H1 (cell line): ENCODE data around the gene SLC43A1. TPM values are rescaled to one million over a fixed set of nuclear protein-coding genes. Genes with fewer than 3 reads are reported as not detected.

Experiments
- CTCF ChIA-PET: fragments of 300-600 bp; sonication (Branson Sonifier 250); formaldehyde crosslinking; loops from one replicate; lab custom pipeline; 2021; ENCODE audit not compliant: partially characterized antibody; lab: Charles Lee
- POLR2A ChIA-PET: fragments of 300-600 bp; sonication (Branson Sonifier 250); formaldehyde crosslinking; loops from one replicate; lab custom pipeline; 2021; ENCODE audit warnings: inconsistent platforms; ENCODE audit not compliant: partially characterized antibody; lab: Charles Lee
- DNase-seq, 2 experiments: peaks; one replicate each; pipeline versions ENCODE4 v3.0.0 to v3.0.0-alpha.2; 2010 to 2022; ENCODE audit warnings: low spot score in 2 of 2, low read depth in 1 of 2, mixed read lengths in 1 of 2
- FAIRE-seq: peaks from 2 replicates; lab custom pipeline; 2011; peaks lifted over from hg19 to GRCh38; lab: Jason Lieb, UNC
- H2AFZ ChIP-seq: 2 replicates; pipeline ENCODE4 v1.8.1; 2012; ENCODE audit warnings: low read length, inconsistent platforms
- H2AK5ac ChIP-seq: 2 replicates; pipeline ENCODE4 v1.6.1; 2013; ENCODE audit warnings: low read depth, low read length
- H2BK120ac ChIP-seq: replicated peaks from 2 replicates; pipeline ENCODE3; 2013; ENCODE audit warnings: low read depth, low read length, inconsistent platforms
- H2BK12ac ChIP-seq: 2 replicates; pipeline ENCODE4 v1.6.1; 2013; ENCODE audit warnings: low read depth, low read length
- H2BK15ac ChIP-seq: 2 replicates; pipeline ENCODE4 v1.6.1; 2013; ENCODE audit warnings: low read length
- H2BK20ac ChIP-seq: 2 replicates; pipeline ENCODE4 v1.6.1; 2013; ENCODE audit warnings: low read length
- H2BK5ac ChIP-seq: 2 replicates; pipeline ENCODE4 v1.6.1; 2013; ENCODE audit warnings: low read depth, low read length
- H3K14ac ChIP-seq: 2 replicates; pipeline ENCODE4 v1.6.1; 2013; ENCODE audit warnings: inconsistent platforms; ENCODE audit not compliant: insufficient read length
- H3K18ac ChIP-seq: 2 replicates; pipeline ENCODE4 v1.6.1; 2013; ENCODE audit warnings: low read length; ENCODE audit errors: extremely low read depth
- H3K23ac ChIP-seq: 2 replicates; pipeline ENCODE4 v1.6.1; 2013; ENCODE audit warnings: inconsistent platforms; ENCODE audit not compliant: insufficient read length
- H3K23me2 ChIP-seq: 2 replicates; pipeline ENCODE4 v1.6.1; 2013; ENCODE audit warnings: low read depth, low read length
- H3K27ac ChIP-seq: 2 replicates; pipeline ENCODE4 v1.6.1; 2011; ENCODE audit warnings: low read depth, low read length, inconsistent platforms
- H3K27me3 ChIP-seq, 4 experiments: replicated peaks in 1 of 4; 1 replicate in 1 of 4; 2 replicates in 3 of 4; pipeline versions ENCODE4 v1.6.1 to v1.8.1; 2011 to 2013; ENCODE audit warnings: low read length in 3 of 4, mild to moderate bottlenecking in 3 of 4, inconsistent platforms in 2 of 4, mixed read lengths in 2 of 4, moderate library complexity in 1 of 4; ENCODE audit not compliant: control insufficient read depth in 3 of 4, insufficient read depth in 3 of 4; ENCODE audit errors: extremely low read depth in 1 of 4
- H3K36me3 ChIP-seq, 4 experiments: 2 replicates each; pipeline versions ENCODE4 v1.6.1 to v1.8.1; 2011 to 2013; ENCODE audit warnings: mild to moderate bottlenecking in 4 of 4, low read length in 3 of 4, moderate library complexity in 2 of 4, control low read depth in 1 of 4, inconsistent platforms in 1 of 4; ENCODE audit not compliant: insufficient read depth in 4 of 4, control insufficient read depth in 2 of 4
- H3K4ac ChIP-seq: replicated peaks from 2 replicates; pipeline ENCODE3; 2013; ENCODE audit warnings: low read length, low read depth, mixed read lengths, inconsistent platforms; ENCODE audit not compliant: insufficient read length
- H3K4me1 ChIP-seq, 4 experiments: replicated peaks in 1 of 4; 1 replicate in 1 of 4; 2 replicates in 3 of 4; pipeline versions ENCODE4 v1.6.1 to v1.8.1; 2011 to 2013; ENCODE audit warnings: low read length in 3 of 4, inconsistent platforms in 2 of 4, mixed read lengths in 1 of 4; ENCODE audit not compliant: insufficient read depth in 4 of 4, control insufficient read depth in 3 of 4
- H3K4me2 ChIP-seq, 2 experiments: 2 replicates each; pipeline versions ENCODE4 v1.6.1 to v1.8.1; 2011 to 2013; ENCODE audit warnings: low read depth in 2 of 2, low read length in 2 of 2, control low read depth in 1 of 2, inconsistent platforms in 1 of 2, mild to moderate bottlenecking in 1 of 2; ENCODE audit not compliant: insufficient read depth in 1 of 2
- H3K4me3 ChIP-seq, 4 experiments: fragments of 200-600, 300-600 bp in 1 of 4; sonication (generic), shearing (Covaris generic), sonication (Bioruptor Twin) in 1 of 4; 2 replicates each; pipeline versions ENCODE4 v1.5.1 to v1.8.1; 2011 to 2016; ENCODE audit warnings: low read length in 4 of 4, low read depth in 3 of 4, control low read depth in 2 of 4, inconsistent platforms in 2 of 4, mild to moderate bottlenecking in 2 of 4, mixed read lengths in 1 of 4, moderate library complexity in 1 of 4; ENCODE audit not compliant: insufficient read depth in 2 of 4; ENCODE audit errors: extremely low read depth in 1 of 4
- H3K56ac ChIP-seq: replicated peaks from 2 replicates; pipeline ENCODE3; 2013; ENCODE audit warnings: low read depth, mild to moderate bottlenecking, mixed read lengths, low read length, inconsistent platforms; ENCODE audit not compliant: insufficient read length
- H3K79me1 ChIP-seq: 2 replicates; pipeline ENCODE4 v1.6.1; 2013; ENCODE audit warnings: low read depth, low read length, control low read depth
- H3K79me2 ChIP-seq, 2 experiments: 2 replicates each; pipeline versions ENCODE4 v1.6.1 to v1.8.1; 2012 to 2013; ENCODE audit warnings: low read length in 2 of 2, mild to moderate bottlenecking in 2 of 2, inconsistent platforms in 1 of 2; ENCODE audit not compliant: insufficient read depth in 2 of 2, control insufficient read depth in 1 of 2
- H3K9ac ChIP-seq, 4 experiments: replicated peaks in 1 of 4; 1 replicate in 1 of 4; 2 replicates in 3 of 4; pipeline versions ENCODE4 v1.6.1 to v1.8.1; 2011 to 2013; ENCODE audit warnings: low read depth in 3 of 4, low read length in 3 of 4, control low read depth in 2 of 4, mild to moderate bottlenecking in 2 of 4, moderate library complexity in 2 of 4, inconsistent platforms in 1 of 4; ENCODE audit errors: extremely low read depth in 1 of 4
- H3K9me3 ChIP-seq, 2 experiments: 2 replicates each; pipeline versions ENCODE4 v1.6.1 to v1.8.1; 2012 to 2013; ENCODE audit warnings: mild to moderate bottlenecking in 2 of 2, moderate library complexity in 2 of 2, control low read depth in 1 of 2, inconsistent platforms in 1 of 2, low read depth in 1 of 2, low read length in 1 of 2, mixed read lengths in 1 of 2; ENCODE audit not compliant: insufficient read depth in 2 of 2
- H4K20me1 ChIP-seq, 2 experiments: replicated peaks in 1 of 2; 2 replicates each; pipeline versions ENCODE3 to v1.8.1; 2011 to 2013; ENCODE audit warnings: inconsistent platforms in 2 of 2, low read length in 2 of 2, mild to moderate bottlenecking in 1 of 2; ENCODE audit not compliant: insufficient read depth in 2 of 2, control insufficient read depth in 1 of 2
- H4K5ac ChIP-seq: 2 replicates; pipeline ENCODE4 v1.6.1; 2013; ENCODE audit warnings: low read length, low read depth, mixed read lengths, inconsistent platforms; ENCODE audit not compliant: insufficient read length
- H4K8ac ChIP-seq: 2 replicates; pipeline ENCODE4 v1.8.0; 2013; ENCODE audit warnings: mild to moderate bottlenecking, moderate library complexity, low read length, inconsistent platforms; ENCODE audit not compliant: insufficient read depth; ENCODE audit errors: extremely low read depth
- H4K91ac ChIP-seq: replicated peaks from 2 replicates; pipeline ENCODE3; 2013; ENCODE audit warnings: low read length, mixed read lengths, inconsistent platforms; ENCODE audit not compliant: insufficient read length
- ASH2L ChIP-seq: fragments of 200-600, 300-600 bp; sonication (generic); IDR thresholded peaks from one replicate; pipeline ENCODE4 v1.7.1; 2017; ENCODE audit warnings: low read length
- CEBPB ChIP-seq: IDR thresholded peaks from 2 replicates; pipeline ENCODE4 v1.6.1; 2012; ENCODE audit warnings: low read depth, low read length
- HDAC2 ChIP-seq, 2 experiments: fragments of 300-600 bp in 1 of 2; sonication (generic) in 1 of 2; IDR thresholded peaks; 2 replicates each; pipeline ENCODE4 v1.6.1; 2011 to 2012; ENCODE audit warnings: low read depth in 2 of 2, low read length in 2 of 2, mild to moderate bottlenecking in 2 of 2, moderate library complexity in 2 of 2, borderline replicate concordance in 1 of 2, inconsistent platforms in 1 of 2
- RBBP5 ChIP-seq: IDR thresholded peaks from 2 replicates; pipeline ENCODE4 v1.7.1; 2012; ENCODE audit warnings: low read depth, mild to moderate bottlenecking, inconsistent platforms, low read length, moderate library complexity, borderline replicate concordance
- RXRA ChIP-seq: IDR thresholded peaks from 2 replicates; pipeline ENCODE4 v1.6.1; 2011; ENCODE audit warnings: low read depth, mild to moderate bottlenecking, low read length, moderate library complexity; ENCODE audit not compliant: insufficient read depth
- TAF1 ChIP-seq: IDR thresholded peaks from 2 replicates; pipeline ENCODE4 v1.6.1; 2011; ENCODE audit warnings: mild to moderate bottlenecking, low read depth, low read length
- YY1 ChIP-seq: IDR thresholded peaks from 2 replicates; pipeline ENCODE4 v1.6.1; 2011; ENCODE audit warnings: low read depth, mild to moderate bottlenecking, low read length
- WGBS, 2 experiments: shearing (Covaris generic) in 1 of 2; methylation state at CpG; one replicate each; pipeline versions ENCODE4 v1.1.6 to v1.1.7; 2013 to 2015; ENCODE audit warnings: low lambda C conversion rate in 2 of 2, mixed read lengths in 2 of 2, inconsistent platforms in 1 of 2, low coverage in 1 of 2, missing lambda C conversion rate in 1 of 2; ENCODE audit not compliant: insufficient replicate concordance in 2 of 2, insufficient coverage in 1 of 2, insufficient read length in 1 of 2; ENCODE audit errors: extremely low coverage in 1 of 2, missing lambda C conversion rate in 1 of 2; 5-methylcytosine and 5-hydroxymethylcytosine counted together
- polyA plus RNA-seq, 7 experiments: library from polyadenylated mRNA; depleted of rRNA in 3 of 7; stranded (reverse) in 5 of 7; unstranded in 2 of 7; fragments of >200 nt in 5 of 7; fragments of 200-250 nt in 2 of 7; gene quantifications; 1 replicate in 5 of 7; 2 replicates in 1 of 7; 4 replicates in 1 of 7; pipeline versions ENCODE4 v1.2.1 to v1.2.3, GENCODE V29; 2011 to 2013; ENCODE audit warnings: missing spikeins in 2 of 7, mixed read lengths in 2 of 7
- total RNA-seq: library from RNA; stranded (reverse); fragmentation: NEBNext Ultra II Directional; extraction: Animal tissue kit (Norgen Biotek cat#: 25700); gene quantifications from 2 replicates; pipeline ENCODE4 v1.2.1, GENCODE V29; 2021
- TF ChIP-seq, protein P1 (sequence below), 3 experiments: IDR thresholded peaks; 1 replicate in 2 of 3; 2 replicates in 1 of 3; pipeline versions ENCODE4 v1.5.1 to v1.6.1; 2011; ENCODE audit warnings: low read length in 3 of 3, mild to moderate bottlenecking in 3 of 3, inconsistent platforms in 2 of 3, low read depth in 1 of 3, moderate library complexity in 1 of 3; ENCODE audit not compliant: insufficient read depth in 1 of 3; ENCODE audit errors: control extremely low read depth in 1 of 3

The SLC43A1 gene
- total and polyA plus RNA-seq, 2 of the 8 experiments (the other 6 are each of a cell fraction or from before 2014, with no cell fraction given) = 34.5 to 58.0 TPM

- ChIA-PET POLR2A (interaction anchor here (0.6 to 10.5 kb wide), 19 partner anchors 15 to 192 kb away, joined by 3 to 141 read pairs (median 5); partner anchors contain the start of genes SLC43A1, SSRP1, TIMM10 and YPEL4), CTCF (interaction anchor here (0.6 to 14.0 kb wide), 34 partner anchors 14 to 1498 kb away, joined by 3 to 452 read pairs (median 5); partner anchors contain the start of genes P2RX3, SERPING1, SLC43A1 and SLC43A3)
- H3K56ac ChIP-seq = no peak overlapping the region
- H3K4me1 ChIP-seq = peaks cover 3 to 34% (median 23%) of the 10 kb centered on the region in 4 experiments
- no peaks in the 10 kb centered on the region for H4K20me1 ChIP-seq
- no peak overlapping the region for H2BK15ac ChIP-seq
- H3K4me2 ChIP-seq = peak overlapping the region; percentile 84 to 99
- H3K79me1 ChIP-seq = peaks cover 3% of the 10 kb centered on the region; the same call in 1 of the 2 replicates
- no peaks in the 10 kb centered on the region for H3K9me3 ChIP-seq
- H3K4ac ChIP-seq = no peak overlapping the region
- H3K27ac ChIP-seq = no peak overlapping the region
- H3K23ac ChIP-seq = no peak overlapping the region
- WGBS, 2 experiments = 1% methylated on average over 27 of the region's 44 CpGs; no CpG with 5 or more reads in 1 of the 2 experiments
- peak overlapping the region; percentile 62 to 97 (median 74) for H3K4me3 ChIP-seq
- H3K36me3 ChIP-seq = no peaks in the 10 kb centered on the region
- peaks cover 24% of the 10 kb centered on the region for H3K23me2 ChIP-seq
- H3K14ac ChIP-seq = no peak overlapping the region
- no peak overlapping the region for H4K91ac ChIP-seq
- H2BK12ac ChIP-seq = 0 out of 2 replicates have a peak overlapping the region, but pooled peaks have one; percentile 60
- peak overlapping the region; percentile 71 for H3K18ac ChIP-seq
- H3K79me2 ChIP-seq = peaks cover 0 to 18% of the 10 kb centered on the region in 2 experiments; a peak in 2 of 4 replicates
- H4K8ac ChIP-seq = no peak overlapping the region
- H2AK5ac ChIP-seq = no peak overlapping the region
- peak overlapping the region; percentile 60; the same call in 1 of the 2 replicates for H2AFZ ChIP-seq
- no peak overlapping the region for H4K5ac ChIP-seq
- DNase-seq = peak in 1 of 2 experiments; percentile 92
- H3K9ac ChIP-seq = peak overlapping the region in 1 of 4 experiments; percentile 14; a peak in 1 of 7 replicates
- H2BK120ac ChIP-seq = no peak overlapping the region
- H2BK20ac ChIP-seq = no peak overlapping the region
- H3K27me3 ChIP-seq = peaks cover 8 to 36% (median 26%) of the 10 kb centered on the region in 4 experiments
- no peak overlapping the region for H2BK5ac ChIP-seq
- FAIRE-seq = no peak
- TF ChIP-seq YY1 (no peak), CEBPB (no peak), ASH2L (peak; percentile 69), RBBP5 (0 out of 2 replicates have a peak, but pooled peaks have one; percentile 24), HDAC2 (IDR thresholded peaks at IDR 0.05; ENCODE audit: borderline replicate concordance in 1 of 2, low read depth in 2 of 2, low read length in 2 of 2) (peak in 1 of 2 experiments; percentile 32; a peak in 1 of 4 replicates), TAF1 (0 out of 2 replicates have a peak, but pooled peaks have one; percentile 15), RXRA (no peak)
- TF ChIP-seq, protein P1, sequence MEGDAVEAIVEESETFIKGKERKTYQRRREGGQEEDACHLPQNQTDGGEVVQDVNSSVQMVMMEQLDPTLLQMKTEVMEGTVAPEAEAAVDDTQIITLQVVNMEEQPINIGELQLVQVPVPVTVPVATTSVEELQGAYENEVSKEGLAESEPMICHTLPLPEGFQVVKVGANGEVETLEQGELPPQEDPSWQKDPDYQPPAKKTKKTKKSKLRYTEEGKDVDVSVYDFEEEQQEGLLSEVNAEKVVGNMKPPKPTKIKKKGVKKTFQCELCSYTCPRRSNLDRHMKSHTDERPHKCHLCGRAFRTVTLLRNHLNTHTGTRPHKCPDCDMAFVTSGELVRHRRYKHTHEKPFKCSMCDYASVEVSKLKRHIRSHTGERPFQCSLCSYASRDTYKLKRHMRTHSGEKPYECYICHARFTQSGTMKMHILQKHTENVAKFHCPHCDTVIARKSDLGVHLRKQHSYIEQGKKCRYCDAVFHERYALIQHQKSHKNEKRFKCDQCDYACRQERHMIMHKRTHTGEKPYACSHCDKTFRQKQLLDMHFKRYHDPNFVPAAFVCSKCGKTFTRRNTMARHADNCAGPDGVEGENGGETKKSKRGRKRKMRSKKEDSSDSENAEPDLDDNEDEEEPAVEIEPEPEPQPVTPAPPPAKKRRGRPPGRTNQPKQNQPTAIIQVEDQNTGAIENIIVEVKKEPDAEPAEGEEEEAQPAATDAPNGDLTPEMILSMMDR (IDR thresholded peaks at IDR 0.05; ENCODE audit: control extremely low read depth in 1 of 3, insufficient read depth in 1 of 3, low read depth in 1 of 3, low read length in 3 of 3) = peak; percentile 50 to 61 (median 54)
Measured at GRCh38 chr11:57458410-57459163, 56.9 kb downstream of the SLC43A1 start.
